Islet of Langerhans (tissue), 1 donor: ENCODE data around the gene VSTM4.

ENCODE experiments used
- FAIRE-seq: peaks from one replicate; lab custom pipeline; 2011; peaks lifted over from hg19 to GRCh38; lab: Jason Lieb, UNC

The VSTM4 gene

GRCh38 chr10:49115015-49115795 lies at the start of gene VSTM4:
Gene VSTM4 (minus strand): TSS chr10:49115522. CDS start chr10:49115485, 37 bp downstream.
- no peak for FAIRE-seq

- FAIRE-seq, result no peak
Measured at GRCh38 chr10:49164559-49165188, 49.4 kb upstream of the VSTM4 start.

GRCh38 chr10:49163741-49164140 lies 48.4 kb upstream of the VSTM4 start:
- FAIRE-seq, result no peak

- no peak for FAIRE-seq
Measured at GRCh38 chr10:49162761-49163310, 47.5 kb upstream of the VSTM4 start.

- FAIRE-seq, result no peak
Measured at GRCh38 chr10:49162063-49162462, 46.7 kb upstream of the VSTM4 start.

GRCh38 chr10:49161411-49161997 lies 46.2 kb upstream of the VSTM4 start:
- no peak for FAIRE-seq

- FAIRE-seq, result no peak
Measured at GRCh38 chr10:49160814-49161213, 45.5 kb upstream of the VSTM4 start.

- no peak for FAIRE-seq
Measured at GRCh38 chr10:49160110-49160509, 44.8 kb upstream of the VSTM4 start.

GRCh38 chr10:49158915-49159314 lies 43.6 kb upstream of the VSTM4 start:
- no peak for FAIRE-seq

- FAIRE-seq, result no peak
Measured at GRCh38 chr10:49158404-49158803, 43.1 kb upstream of the VSTM4 start.

- FAIRE-seq, result no peak
Measured at GRCh38 chr10:49157229-49157628, 41.9 kb upstream of the VSTM4 start.

GRCh38 chr10:49154641-49155040 lies 39.3 kb upstream of the VSTM4 start:
- FAIRE-seq, result no peak

- FAIRE-seq, result no peak
Measured at GRCh38 chr10:49153971-49154370, 38.6 kb upstream of the VSTM4 start.

GRCh38 chr10:49153115-49153514 lies 37.8 kb upstream of the VSTM4 start:
- FAIRE-seq, result no peak

- FAIRE-seq, result no peak
Measured at GRCh38 chr10:49152663-49153062, 37.3 kb upstream of the VSTM4 start.

- FAIRE-seq, result no peak
Measured at GRCh38 chr10:49152037-49152436, 36.7 kb upstream of the VSTM4 start.

- FAIRE-seq, result no peak
Measured at GRCh38 chr10:49151481-49151880, 36.2 kb upstream of the VSTM4 start.

GRCh38 chr10:49151025-49151445 lies 35.7 kb upstream of the VSTM4 start:
- no peak for FAIRE-seq

GRCh38 chr10:49150426-49150825 lies 35.1 kb upstream of the VSTM4 start:
- FAIRE-seq, result no peak

GRCh38 chr10:49149881-49150280 lies 34.6 kb upstream of the VSTM4 start:
- FAIRE-seq, result no peak

- no peak for FAIRE-seq
Measured at GRCh38 chr10:49144058-49144720, 28.9 kb upstream of the VSTM4 start.

GRCh38 chr10:49143249-49143648 lies 27.9 kb upstream of the VSTM4 start:
- FAIRE-seq, result no peak
